GM23338 (cell line): ENCODE measurements around the gene CREB1.

ENCODE experiments used
- CREB1 ChIP-seq: fragments of 250-450 bp; sonication (Bioruptor Pico); IDR thresholded peaks from 2 replicates; pipeline ENCODE4 v1.5.0; 2020; ENCODE audit warnings: low read depth, mild to moderate bottlenecking, moderate library complexity
- EZH2 ChIP-seq: fragments of 200-600 bp; sonication (generic); IDR thresholded peaks from one replicate; pipeline ENCODE4 v1.8.0; 2017; ENCODE audit warnings: antibody characterized with exemption, mild to moderate bottlenecking, low read depth; ENCODE audit not compliant: unreplicated experiment
- EZH2phosphoT487 ChIP-seq: fragments of 200-600 bp; sonication (generic); IDR thresholded peaks from one replicate; pipeline ENCODE4 v1.8.1; 2018; ENCODE audit warnings: antibody characterized with exemption; ENCODE audit not compliant: unreplicated experiment
- JUNB ChIP-seq: IDR thresholded peaks from one replicate; pipeline ENCODE4 v1.6.1; 2016; ENCODE audit warnings: antibody characterized with exemption; ENCODE audit not compliant: unreplicated experiment
- POLR2AphosphoS5 ChIP-seq: IDR thresholded peaks from 2 replicates; pipeline ENCODE4 v1.6.1; 2016; ENCODE audit warnings: antibody characterized with exemption, low read depth
- REST ChIP-seq: IDR thresholded peaks from one replicate; pipeline ENCODE4 v1.6.1; 2018; ENCODE audit warnings: antibody characterized with exemption; ENCODE audit not compliant: unreplicated experiment
- STAT1 ChIP-seq: IDR thresholded peaks from one replicate; pipeline ENCODE4 v1.6.1; 2016; ENCODE audit warnings: antibody characterized with exemption; ENCODE audit not compliant: unreplicated experiment
- TF ChIP-seq, protein P1 (sequence below), 2 experiments: fragments of 200-600 bp in 1 of 2; sonication (generic) in 1 of 2; conservative IDR thresholded peaks; 2 replicates each; pipeline versions ENCODE4 v1.5.1 to v1.6.1; 2016 to 2017; ENCODE audit warnings: antibody characterized with exemption in 2 of 2, low read depth in 2 of 2, mild to moderate bottlenecking in 2 of 2, moderate library complexity in 1 of 2
- TF ChIP-seq, protein P2 (sequence below): fragments of 250-450 bp; sonication (Bioruptor Pico); IDR thresholded peaks from 2 replicates; pipeline ENCODE4 v1.5.0; 2020; ENCODE audit warnings: mild to moderate bottlenecking, moderate library complexity

GRCh38 chr2:207528980-207529329 is 807 bp upstream of the CREB1 start:
- TF ChIP-seq POLR2AphosphoS5 (no peak), REST (no peak), STAT1 (no peak), EZH2 (no peak), EZH2phosphoT487 (no peak), JUNB (no peak), CREB1 (CRISPR knock-in tag) (0 out of 2 replicates have a peak, but pooled peaks have one; percentile 6)
- TF ChIP-seq, protein P1, sequence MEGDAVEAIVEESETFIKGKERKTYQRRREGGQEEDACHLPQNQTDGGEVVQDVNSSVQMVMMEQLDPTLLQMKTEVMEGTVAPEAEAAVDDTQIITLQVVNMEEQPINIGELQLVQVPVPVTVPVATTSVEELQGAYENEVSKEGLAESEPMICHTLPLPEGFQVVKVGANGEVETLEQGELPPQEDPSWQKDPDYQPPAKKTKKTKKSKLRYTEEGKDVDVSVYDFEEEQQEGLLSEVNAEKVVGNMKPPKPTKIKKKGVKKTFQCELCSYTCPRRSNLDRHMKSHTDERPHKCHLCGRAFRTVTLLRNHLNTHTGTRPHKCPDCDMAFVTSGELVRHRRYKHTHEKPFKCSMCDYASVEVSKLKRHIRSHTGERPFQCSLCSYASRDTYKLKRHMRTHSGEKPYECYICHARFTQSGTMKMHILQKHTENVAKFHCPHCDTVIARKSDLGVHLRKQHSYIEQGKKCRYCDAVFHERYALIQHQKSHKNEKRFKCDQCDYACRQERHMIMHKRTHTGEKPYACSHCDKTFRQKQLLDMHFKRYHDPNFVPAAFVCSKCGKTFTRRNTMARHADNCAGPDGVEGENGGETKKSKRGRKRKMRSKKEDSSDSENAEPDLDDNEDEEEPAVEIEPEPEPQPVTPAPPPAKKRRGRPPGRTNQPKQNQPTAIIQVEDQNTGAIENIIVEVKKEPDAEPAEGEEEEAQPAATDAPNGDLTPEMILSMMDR (conservative IDR thresholded peaks at IDR 0.05; ENCODE audit: low read depth in 2 of 2) = no peak
- TF ChIP-seq, protein P2, sequence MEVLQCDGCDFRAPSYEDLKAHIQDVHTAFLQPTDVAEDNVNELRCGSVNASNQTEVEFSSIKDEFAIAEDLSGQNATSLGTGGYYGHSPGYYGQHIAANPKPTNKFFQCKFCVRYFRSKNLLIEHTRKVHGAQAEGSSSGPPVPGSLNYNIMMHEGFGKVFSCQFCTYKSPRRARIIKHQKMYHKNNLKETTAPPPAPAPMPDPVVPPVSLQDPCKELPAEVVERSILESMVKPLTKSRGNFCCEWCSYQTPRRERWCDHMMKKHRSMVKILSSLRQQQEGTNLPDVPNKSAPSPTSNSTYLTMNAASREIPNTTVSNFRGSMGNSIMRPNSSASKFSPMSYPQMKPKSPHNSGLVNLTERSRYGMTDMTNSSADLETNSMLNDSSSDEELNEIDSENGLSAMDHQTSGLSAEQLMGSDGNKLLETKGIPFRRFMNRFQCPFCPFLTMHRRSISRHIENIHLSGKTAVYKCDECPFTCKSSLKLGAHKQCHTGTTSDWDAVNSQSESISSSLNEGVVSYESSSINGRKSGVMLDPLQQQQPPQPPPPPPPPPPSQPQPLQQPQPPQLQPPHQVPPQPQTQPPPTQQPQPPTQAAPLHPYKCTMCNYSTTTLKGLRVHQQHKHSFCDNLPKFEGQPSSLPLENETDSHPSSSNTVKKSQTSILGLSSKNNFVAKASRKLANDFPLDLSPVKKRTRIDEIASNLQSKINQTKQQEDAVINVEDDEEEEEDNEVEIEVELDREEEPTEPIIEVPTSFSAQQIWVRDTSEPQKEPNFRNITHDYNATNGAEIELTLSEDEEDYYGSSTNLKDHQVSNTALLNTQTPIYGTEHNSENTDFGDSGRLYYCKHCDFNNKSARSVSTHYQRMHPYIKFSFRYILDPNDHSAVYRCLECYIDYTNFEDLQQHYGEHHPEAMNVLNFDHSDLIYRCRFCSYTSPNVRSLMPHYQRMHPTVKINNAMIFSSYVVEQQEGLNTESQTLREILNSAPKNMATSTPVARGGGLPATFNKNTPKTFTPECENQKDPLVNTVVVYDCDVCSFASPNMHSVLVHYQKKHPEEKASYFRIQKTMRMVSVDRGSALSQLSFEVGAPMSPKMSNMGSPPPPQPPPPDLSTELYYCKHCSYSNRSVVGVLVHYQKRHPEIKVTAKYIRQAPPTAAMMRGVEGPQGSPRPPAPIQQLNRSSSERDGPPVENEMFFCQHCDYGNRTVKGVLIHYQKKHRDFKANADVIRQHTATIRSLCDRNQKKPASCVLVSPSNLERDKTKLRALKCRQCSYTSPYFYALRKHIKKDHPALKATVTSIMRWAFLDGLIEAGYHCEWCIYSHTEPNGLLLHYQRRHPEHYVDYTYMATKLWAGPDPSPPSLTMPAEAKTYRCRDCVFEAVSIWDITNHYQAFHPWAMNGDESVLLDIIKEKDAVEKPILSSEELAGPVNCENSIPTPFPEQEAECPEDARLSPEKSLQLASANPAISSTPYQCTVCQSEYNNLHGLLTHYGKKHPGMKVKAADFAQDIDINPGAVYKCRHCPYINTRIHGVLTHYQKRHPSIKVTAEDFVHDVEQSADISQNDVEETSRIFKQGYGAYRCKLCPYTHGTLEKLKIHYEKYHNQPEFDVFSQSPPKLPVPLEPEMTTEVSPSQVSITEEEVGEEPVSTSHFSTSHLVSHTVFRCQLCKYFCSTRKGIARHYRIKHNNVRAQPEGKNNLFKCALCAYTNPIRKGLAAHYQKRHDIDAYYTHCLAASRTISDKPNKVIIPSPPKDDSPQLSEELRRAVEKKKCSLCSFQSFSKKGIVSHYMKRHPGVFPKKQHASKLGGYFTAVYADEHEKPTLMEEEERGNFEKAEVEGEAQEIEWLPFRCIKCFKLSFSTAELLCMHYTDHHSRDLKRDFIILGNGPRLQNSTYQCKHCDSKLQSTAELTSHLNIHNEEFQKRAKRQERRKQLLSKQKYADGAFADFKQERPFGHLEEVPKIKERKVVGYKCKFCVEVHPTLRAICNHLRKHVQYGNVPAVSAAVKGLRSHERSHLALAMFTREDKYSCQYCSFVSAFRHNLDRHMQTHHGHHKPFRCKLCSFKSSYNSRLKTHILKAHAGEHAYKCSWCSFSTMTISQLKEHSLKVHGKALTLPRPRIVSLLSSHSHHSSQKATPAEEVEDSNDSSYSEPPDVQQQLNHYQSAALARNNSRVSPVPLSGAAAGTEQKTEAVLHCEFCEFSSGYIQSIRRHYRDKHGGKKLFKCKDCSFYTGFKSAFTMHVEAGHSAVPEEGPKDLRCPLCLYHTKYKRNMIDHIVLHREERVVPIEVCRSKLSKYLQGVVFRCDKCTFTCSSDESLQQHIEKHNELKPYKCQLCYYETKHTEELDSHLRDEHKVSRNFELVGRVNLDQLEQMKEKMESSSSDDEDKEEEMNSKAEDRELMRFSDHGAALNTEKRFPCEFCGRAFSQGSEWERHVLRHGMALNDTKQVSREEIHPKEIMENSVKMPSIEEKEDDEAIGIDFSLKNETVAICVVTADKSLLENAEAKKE (CRISPR knock-in tag) = no peak
